Caco-2 (cell line): ENCODE data around the gene KCNN3. TPM values are rescaled to one million over a fixed set of nuclear protein-coding genes. Genes with fewer than 3 reads are reported as not detected.

Experiments used
- BruUV-seq: library from RNA; stranded (reverse); fragments of 400-500 nt; replicated peaks from 2 replicates; lab custom pipeline; 2021; lab: Mats Ljungman, UMichigan
- CTCF ChIA-PET: fragments of 300-600 bp; sonication (Branson Sonifier 250); formaldehyde crosslinking; loops from one replicate; lab custom pipeline; 2022; ENCODE audit warnings: antibody characterized with exemption; lab: Charles Lee
- POLR2A ChIA-PET: fragments of 300-600 bp; sonication (Branson Sonifier 250); formaldehyde crosslinking; loops from one replicate; lab custom pipeline; 2022; ENCODE audit warnings: antibody characterized with exemption; lab: Charles Lee
- DNase-seq, 2 experiments: peaks; one replicate each; pipeline versions ENCODE4 v3.0.0 to v3.0.0-alpha.2; 2020 to 2022
- H3K27me3 ChIP-seq: replicated peaks from 2 replicates; pipeline ENCODE4 v1.6.0; 2011; ENCODE audit warnings: low read length; ENCODE audit not compliant: control insufficient read depth, insufficient read depth
- H3K36me3 ChIP-seq: 2 replicates; pipeline ENCODE4 v1.5.1; 2011; ENCODE audit warnings: low read length; ENCODE audit not compliant: control insufficient read depth, insufficient read depth
- H3K4me1 ChIP-seq: fragments of 250-450 bp; sonication (Bioruptor Pico); 2 replicates; pipeline ENCODE4 v1.5.1; 2020; ENCODE audit warnings: mild to moderate bottlenecking
- H3K4me3 ChIP-seq: 2 replicates; pipeline ENCODE4 v1.5.1; 2011; ENCODE audit warnings: low read depth, mild to moderate bottlenecking, control low read depth, low read length
- H3K9me3 ChIP-seq: fragments of 250-450 bp; sonication (Bioruptor Pico); 2 replicates; pipeline ENCODE4 v1.5.1; 2020; ENCODE audit warnings: mild to moderate bottlenecking, moderate library complexity
- H3K27ac Mint-ChIP-seq: one replicate; pipeline ENCODE4 v1.8.0; 2022; ENCODE audit warnings: mixed read lengths; ENCODE audit not compliant: unreplicated experiment
- H3K27me3 Mint-ChIP-seq: one replicate; pipeline ENCODE4 v1.8.0; 2022; ENCODE audit warnings: mixed read lengths; ENCODE audit not compliant: insufficient read depth, unreplicated experiment
- H3K36me3 Mint-ChIP-seq: one replicate; pipeline ENCODE4 v1.8.0; 2022; ENCODE audit warnings: mild to moderate bottlenecking, mixed read lengths; ENCODE audit not compliant: insufficient read depth, unreplicated experiment
- H3K4me1 Mint-ChIP-seq: one replicate; pipeline ENCODE4 v1.8.0; 2022; ENCODE audit warnings: low read depth, mixed read lengths; ENCODE audit not compliant: unreplicated experiment
- H3K4me3 Mint-ChIP-seq: one replicate; pipeline ENCODE4 v1.8.0; 2022; ENCODE audit warnings: mild to moderate bottlenecking, moderate library complexity, mixed read lengths; ENCODE audit not compliant: unreplicated experiment
- H3K9me3 Mint-ChIP-seq: one replicate; pipeline ENCODE4 v1.8.0; 2022; ENCODE audit warnings: mixed read lengths; ENCODE audit not compliant: unreplicated experiment
- intact Hi-C: fragments of 100-400 bp; cut with micrococcal nuclease; formaldehyde crosslinking; loops from one replicate; pipeline ENCODE4 v1.10.0; 2022; ENCODE audit not compliant: unreplicated experiment
- total RNA-seq: library from RNA; stranded (reverse); gene quantifications from 2 replicates; pipeline ENCODE4 v1.2.3, GENCODE V29; 2022
- TF ChIP-seq, protein P1 (sequence below), 2 experiments: fragments of 200-600 bp in 1 of 2; IDR thresholded peaks; 1 replicate in 1 of 2; 2 replicates in 1 of 2; pipeline versions ENCODE4 v1.5.1 to v1.8.0; 2011 to 2022; ENCODE audit warnings: antibody characterized with exemption in 1 of 2, control low read depth in 1 of 2, inconsistent platforms in 1 of 2, low read depth in 1 of 2, low read length in 1 of 2, mild to moderate bottlenecking in 1 of 2, moderate library complexity in 1 of 2; ENCODE audit not compliant: insufficient read depth in 1 of 2, severe bottlenecking in 1 of 2, unreplicated experiment in 1 of 2

Gene KCNN3
- total RNA-seq, 1 experiment from 2014 or later: 0.05 TPM

DNA sequence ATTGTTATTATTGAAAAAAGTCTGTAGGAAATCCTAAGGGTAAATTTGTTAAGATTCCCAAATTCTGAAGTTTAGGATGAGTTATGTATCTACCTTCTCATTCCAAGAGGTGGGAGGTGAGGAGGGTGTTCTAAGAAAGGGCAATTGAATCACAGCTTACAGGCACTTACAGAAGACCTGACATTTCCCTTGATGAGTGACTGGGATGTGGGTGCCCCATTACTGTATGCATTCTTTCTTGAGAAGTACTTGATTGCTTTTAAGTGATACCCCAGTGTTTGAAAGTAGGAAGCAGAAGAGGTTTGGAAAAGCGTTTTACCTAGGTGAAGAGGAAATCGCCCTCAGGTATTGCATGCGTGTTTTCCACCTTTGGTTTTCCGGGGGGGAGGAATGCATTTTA is 175.1 kb downstream of the KCNN3 start:
- BruUV-seq: no TSS peak
- no peak for DNase-seq
- peaks cover 22% of the 10 kb centered on the region for H3K27me3 Mint-ChIP-seq
- Histone ChIP-seq H3K4me3 (no peak overlapping the region), H3K27me3 (no peaks in the 10 kb centered on the region), H3K4me1 (no peaks in the 10 kb centered on the region), H3K9me3 (no peaks in the 10 kb centered on the region; the same call in 1 of the 2 replicates), H3K36me3 (no peaks in the 10 kb centered on the region)
- ChIA-PET POLR2A (no interaction called here), CTCF (no interaction called here)
- H3K9me3 Mint-ChIP-seq: no peaks in the 10 kb centered on the region
- intact Hi-C loops: no loop called here
- no peaks in the 10 kb centered on the region for H3K36me3 Mint-ChIP-seq
- H3K4me1 Mint-ChIP-seq: no peaks in the 10 kb centered on the region
- H3K4me3 Mint-ChIP-seq: no peak overlapping the region
- TF ChIP-seq, protein P1, sequence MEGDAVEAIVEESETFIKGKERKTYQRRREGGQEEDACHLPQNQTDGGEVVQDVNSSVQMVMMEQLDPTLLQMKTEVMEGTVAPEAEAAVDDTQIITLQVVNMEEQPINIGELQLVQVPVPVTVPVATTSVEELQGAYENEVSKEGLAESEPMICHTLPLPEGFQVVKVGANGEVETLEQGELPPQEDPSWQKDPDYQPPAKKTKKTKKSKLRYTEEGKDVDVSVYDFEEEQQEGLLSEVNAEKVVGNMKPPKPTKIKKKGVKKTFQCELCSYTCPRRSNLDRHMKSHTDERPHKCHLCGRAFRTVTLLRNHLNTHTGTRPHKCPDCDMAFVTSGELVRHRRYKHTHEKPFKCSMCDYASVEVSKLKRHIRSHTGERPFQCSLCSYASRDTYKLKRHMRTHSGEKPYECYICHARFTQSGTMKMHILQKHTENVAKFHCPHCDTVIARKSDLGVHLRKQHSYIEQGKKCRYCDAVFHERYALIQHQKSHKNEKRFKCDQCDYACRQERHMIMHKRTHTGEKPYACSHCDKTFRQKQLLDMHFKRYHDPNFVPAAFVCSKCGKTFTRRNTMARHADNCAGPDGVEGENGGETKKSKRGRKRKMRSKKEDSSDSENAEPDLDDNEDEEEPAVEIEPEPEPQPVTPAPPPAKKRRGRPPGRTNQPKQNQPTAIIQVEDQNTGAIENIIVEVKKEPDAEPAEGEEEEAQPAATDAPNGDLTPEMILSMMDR (IDR thresholded peaks at IDR 0.05; ENCODE audit: insufficient read depth in 1 of 2, low read depth in 1 of 2, low read length in 1 of 2, severe bottlenecking in 1 of 2, unreplicated experiment in 1 of 2): no peak
- no peak overlapping the region for H3K27ac Mint-ChIP-seq

DNA sequence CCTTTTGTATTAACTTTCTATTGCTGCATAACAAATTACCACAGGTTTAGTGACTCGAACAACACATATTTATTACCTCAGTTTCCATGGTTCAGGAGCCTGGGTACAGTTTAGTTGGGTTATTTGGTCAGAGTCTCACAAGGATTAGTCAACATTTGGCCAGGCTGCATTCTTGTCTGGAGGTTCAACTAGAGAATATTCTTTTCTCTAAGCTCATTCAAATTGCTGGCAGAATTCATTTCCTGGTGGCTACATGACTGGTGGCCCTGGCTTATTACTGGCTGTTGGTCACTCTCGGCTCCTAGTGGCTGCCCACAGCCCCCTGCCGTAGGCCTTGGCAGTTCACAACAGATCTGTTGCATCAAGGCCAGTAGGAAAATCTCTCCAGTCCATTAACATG is 181.0 kb downstream of the KCNN3 start:
- H3K27ac Mint-ChIP-seq: no peak overlapping the region

GRCh38 chr1:154686507-154686906 is 183.6 kb downstream of the KCNN3 start:
- peaks cover 26% of the 10 kb centered on the region for H3K27me3 Mint-ChIP-seq

More for the DNA sequence above, 181.0 kb downstream of the KCNN3 start:
- no peak overlapping the region for H3K4me3 Mint-ChIP-seq
- ChIA-PET CTCF (interaction anchor here (0.6 kb wide), 1 partner anchor 164 kb away, joined by 4 read pairs; no protein-coding TSS in a partner anchor), POLR2A (no interaction called here)
- no peaks in the 10 kb centered on the region for H3K4me1 Mint-ChIP-seq
- no TSS peak for BruUV-seq
- TF ChIP-seq, protein P1 (IDR thresholded peaks at IDR 0.05; ENCODE audit: insufficient read depth in 1 of 2, low read depth in 1 of 2, low read length in 1 of 2, severe bottlenecking in 1 of 2, unreplicated experiment in 1 of 2): no peak
- Histone ChIP-seq H3K4me1 (no peaks in the 10 kb centered on the region), H3K27me3 (no peaks in the 10 kb centered on the region), H3K36me3 (no peaks in the 10 kb centered on the region), H3K9me3 (no peaks in the 10 kb centered on the region; the same call in 1 of the 2 replicates), H3K4me3 (no peak overlapping the region)
- no peaks in the 10 kb centered on the region for H3K36me3 Mint-ChIP-seq
- H3K9me3 Mint-ChIP-seq: no peaks in the 10 kb centered on the region
- intact Hi-C loops: no loop called here
- peaks cover 22% of the 10 kb centered on the region for H3K27me3 Mint-ChIP-seq
- DNase-seq: no peak

More at GRCh38 chr1:154686507-154686906, 183.6 kb downstream of the KCNN3 start:
- Mint-ChIP-seq H3K27ac (no peak overlapping the region), H3K9me3 (no peaks in the 10 kb centered on the region), H3K4me1 (no peaks in the 10 kb centered on the region), H3K36me3 (no peaks in the 10 kb centered on the region), H3K4me3 (no peak overlapping the region)
- no peak overlapping the region for H3K4me3 ChIP-seq
- no peak for DNase-seq
- H3K9me3 ChIP-seq: 0 out of 2 replicates have a peak, but pooled peaks cover 3% of the 10 kb centered on the region
- CTCF ChIA-PET: no interaction called here
- no peaks in the 10 kb centered on the region for H3K36me3 ChIP-seq
- intact Hi-C loops: no loop called here
- POLR2A ChIA-PET: no interaction called here
- no peaks in the 10 kb centered on the region for H3K27me3 ChIP-seq
- no TSS peak for BruUV-seq
- TF ChIP-seq, protein P1 (IDR thresholded peaks at IDR 0.05; ENCODE audit: insufficient read depth in 1 of 2, low read depth in 1 of 2, low read length in 1 of 2, severe bottlenecking in 1 of 2, unreplicated experiment in 1 of 2): no peak
- no peaks in the 10 kb centered on the region for H3K4me1 ChIP-seq
